Kidney epithelial cell (primary cell): ENCODE measurements around the gene DMPK. TPM values are rescaled to one million over a fixed set of nuclear protein-coding genes. Genes with fewer than 3 reads are reported as not detected.

Source experiments
- DNase-seq: peaks from one replicate; pipeline ENCODE4 v3.0.0-alpha.2; 2010; ENCODE audit warnings: low read depth
- H3K27me3 ChIP-seq: 2 replicates; pipeline ENCODE4 v1.6.0; 2011; ENCODE audit warnings: low read length; ENCODE audit not compliant: control insufficient read depth, insufficient read depth
- H3K36me3 ChIP-seq: 2 replicates; pipeline ENCODE4 v1.5.1; 2011; ENCODE audit warnings: low read length; ENCODE audit not compliant: control insufficient read depth, insufficient read depth
- H3K4me3 ChIP-seq: 2 replicates; pipeline ENCODE4 v1.5.1; 2011; ENCODE audit warnings: low read depth, mild to moderate bottlenecking, control low read depth, low read length
- CTCF ChIP-seq: IDR thresholded peaks from 2 replicates; pipeline ENCODE4 v1.5.1; 2011; ENCODE audit warnings: mild to moderate bottlenecking, moderate library complexity, low read length, control low read depth, inconsistent platforms; ENCODE audit not compliant: insufficient read depth, poor library complexity, severe bottlenecking
- total RNA-seq: library from RNA; depleted of rRNA; stranded (reverse); fragments of >200 nt; gene quantifications from 2 replicates; pipeline ENCODE4 v1.2.3, GENCODE V29; 2015

Gene DMPK
- total RNA-seq, 1 donor from 2014 or later: 17.7 TPM

- TF ChIP-seq CTCF: no peak
- Histone ChIP-seq H3K36me3 (no peaks in the 10 kb centered on the region), H3K4me3 (peak overlapping the region; percentile 81), H3K27me3 (peaks cover 7% of the 10 kb centered on the region)
- no peak for DNase-seq
Measured at GRCh38 chr19:45767410-45767880, 14.8 kb downstream of the DMPK start.

- no peak for TF ChIP-seq CTCF
Measured at GRCh38 chr19:45766869-45767346, 15.4 kb downstream of the DMPK start.

GRCh38 chr19:45766296-45766868, 15.9 kb downstream of the DMPK start:
- TF ChIP-seq CTCF: no peak
- peak overlapping the region; percentile 81 for H3K4me3 ChIP-seq
- no peak for DNase-seq
- H3K36me3 ChIP-seq: no peaks in the 10 kb centered on the region
- peaks cover 7% of the 10 kb centered on the region for H3K27me3 ChIP-seq

More at GRCh38 chr19:45766869-45767346, 15.4 kb downstream of the DMPK start:
- Histone ChIP-seq H3K4me3 (peak overlapping the region; percentile 81), H3K36me3 (no peaks in the 10 kb centered on the region), H3K27me3 (peaks cover 7% of the 10 kb centered on the region)
- no peak for DNase-seq

GRCh38 chr19:45765702-45766295, 16.5 kb downstream of the DMPK start:
- H3K4me3 ChIP-seq: no peak overlapping the region
- no peaks in the 10 kb centered on the region for H3K36me3 ChIP-seq
- no peak for TF ChIP-seq CTCF
- peaks cover 7% of the 10 kb centered on the region for H3K27me3 ChIP-seq
- no peak for DNase-seq

GRCh38 chr19:45764945-45765701, 17.2 kb downstream of the DMPK start:
- peaks cover 7% of the 10 kb centered on the region for H3K27me3 ChIP-seq
- no peak for TF ChIP-seq CTCF
- no peak for DNase-seq
- no peak overlapping the region for H3K4me3 ChIP-seq
- H3K36me3 ChIP-seq: no peaks in the 10 kb centered on the region
